K562 treated with DMSO at 1 percent for 12 hours (cell line): ENCODE data around the gene LTA. TPM values are rescaled to one million over a fixed set of nuclear protein-coding genes. Genes with fewer than 3 reads are reported as not detected.

Experiments used
- total RNA-seq: library from RNA; unstranded; fragments of 300-600 nt; gene quantifications from 2 replicates; pipeline ENCODE4 v1.2.3, GENCODE V29; 2022; ENCODE audit not compliant: insufficient read depth

The LTA gene, protein sequence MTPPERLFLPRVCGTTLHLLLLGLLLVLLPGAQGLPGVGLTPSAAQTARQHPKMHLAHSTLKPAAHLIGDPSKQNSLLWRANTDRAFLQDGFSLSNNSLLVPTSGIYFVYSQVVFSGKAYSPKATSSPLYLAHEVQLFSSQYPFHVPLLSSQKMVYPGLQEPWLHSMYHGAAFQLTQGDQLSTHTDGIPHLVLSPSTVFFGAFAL
- total RNA-seq = 1.2 TPM in 1 of 2 replicates, not detected in the other

DNA sequence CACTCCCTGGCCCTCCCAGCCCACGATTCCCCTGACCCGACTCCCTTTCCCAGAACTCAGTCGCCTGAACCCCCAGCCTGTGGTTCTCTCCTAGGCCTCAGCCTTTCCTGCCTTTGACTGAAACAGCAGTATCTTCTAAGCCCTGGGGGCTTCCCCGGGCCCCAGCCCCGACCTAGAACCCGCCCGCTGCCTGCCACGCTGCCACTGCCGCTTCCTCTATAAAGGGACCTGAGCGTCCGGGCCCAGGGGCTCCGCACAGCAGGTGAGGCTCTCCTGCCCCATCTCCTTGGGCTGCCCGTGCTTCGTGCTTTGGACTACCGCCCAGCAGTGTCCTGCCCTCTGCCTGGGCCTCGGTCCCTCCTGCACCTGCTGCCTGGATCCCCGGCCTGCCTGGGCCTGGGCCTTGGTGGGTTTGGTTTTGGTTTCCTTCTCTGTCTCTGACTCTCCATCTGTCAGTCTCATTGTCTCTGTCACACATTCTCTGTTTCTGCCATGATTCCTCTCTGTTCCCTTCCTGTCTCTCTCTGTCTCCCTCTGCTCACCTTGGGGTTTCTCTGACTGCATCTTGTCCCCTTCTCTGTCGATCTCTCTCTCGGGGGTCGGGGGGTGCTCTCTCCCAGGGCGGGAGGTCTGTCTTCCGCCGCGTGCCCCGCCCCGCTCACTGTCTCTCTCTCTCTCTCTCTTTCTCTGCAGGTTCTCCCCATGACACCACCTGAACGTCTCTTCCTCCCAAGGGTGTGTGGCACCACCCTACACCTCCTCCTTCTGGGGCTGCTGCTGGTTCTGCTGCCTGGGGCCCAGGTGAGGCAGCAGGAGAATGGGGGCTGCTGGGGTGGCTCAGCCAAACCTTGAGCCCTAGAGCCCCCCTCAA, at the start of gene LTA:
LTA (plus strand) TSS at position 249 of the 871 bp plus-strand sequence; CDS start at position 703, 454 bp downstream.

DNA sequence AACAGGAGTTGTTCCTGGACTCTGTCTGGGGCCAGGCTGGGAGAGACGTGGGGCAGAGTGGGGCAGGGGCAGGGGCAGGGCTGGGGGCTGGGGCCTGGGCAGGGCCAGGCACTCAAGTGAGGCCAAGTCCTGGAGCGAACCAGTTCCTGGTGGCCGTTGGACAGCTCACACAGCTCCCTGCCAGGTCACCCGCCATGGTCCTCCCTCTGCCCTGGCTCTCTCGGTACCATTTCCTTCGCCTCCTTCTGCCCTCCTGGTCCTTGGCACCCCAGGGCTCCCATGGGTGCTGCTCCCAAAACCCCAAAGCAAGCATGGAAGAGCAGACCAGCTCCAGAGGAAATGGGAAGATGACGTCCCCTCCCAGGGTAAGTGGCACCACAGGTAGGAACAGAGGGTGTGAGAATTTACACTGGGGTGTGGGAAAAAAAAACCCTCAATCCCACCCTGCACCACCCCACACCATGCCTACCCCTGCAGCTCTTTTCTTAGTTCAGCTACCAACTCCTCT, 43.2 kb upstream of the LTA start, which contains the start of gene MCCD1:
MCCD1 (plus strand) TSS at position 142 of the 508 bp plus-strand sequence; CDS start at position 195, 53 bp downstream.

DNA sequence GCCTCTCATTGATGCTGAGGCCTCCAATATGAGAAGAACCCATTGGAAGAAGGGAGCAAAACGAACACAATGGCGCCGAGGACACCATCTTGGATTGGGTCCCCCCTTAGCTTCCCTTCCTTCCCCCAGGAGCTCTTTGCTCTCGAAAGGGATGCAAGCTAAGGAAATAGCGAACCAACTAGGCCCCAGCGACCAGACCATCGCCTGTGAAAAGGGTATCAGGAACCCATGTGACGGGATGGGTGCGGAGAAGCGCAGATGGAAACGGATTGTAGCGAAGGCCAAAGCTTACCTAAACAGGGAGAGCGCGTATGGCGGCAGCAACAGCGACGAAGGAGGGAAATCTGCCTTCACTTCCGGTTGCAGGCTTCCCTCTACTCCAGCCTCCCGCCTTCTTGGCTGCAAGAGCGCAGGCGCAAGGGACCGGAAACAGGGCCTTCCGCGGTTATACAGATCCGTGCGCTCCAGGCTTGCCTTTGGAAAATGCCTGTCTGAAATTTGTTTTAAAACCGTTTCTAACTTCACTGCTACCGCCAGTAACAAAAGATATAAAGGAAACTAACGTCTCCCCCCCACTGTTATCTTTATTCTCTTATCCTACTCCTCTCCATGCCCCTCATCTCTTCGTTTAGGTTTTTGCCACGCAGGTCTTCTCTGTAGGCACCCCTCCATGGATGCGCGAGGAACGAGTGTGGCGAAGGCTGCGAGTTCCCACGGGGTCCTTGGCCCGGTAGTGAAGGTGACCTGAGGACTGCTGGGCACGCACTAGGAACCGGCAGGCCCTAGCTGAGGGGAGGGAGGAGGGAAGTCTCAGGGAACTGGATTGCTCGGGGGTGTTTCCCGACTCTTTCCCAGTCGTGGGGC, 30.2 kb upstream of the LTA start, which contains the start of gene DDX39B:
DDX39B (minus strand) TSS at position 346 of the 864 bp plus-strand sequence. CDS start 1,471 bp downstream, outside the sequence.

DNA sequence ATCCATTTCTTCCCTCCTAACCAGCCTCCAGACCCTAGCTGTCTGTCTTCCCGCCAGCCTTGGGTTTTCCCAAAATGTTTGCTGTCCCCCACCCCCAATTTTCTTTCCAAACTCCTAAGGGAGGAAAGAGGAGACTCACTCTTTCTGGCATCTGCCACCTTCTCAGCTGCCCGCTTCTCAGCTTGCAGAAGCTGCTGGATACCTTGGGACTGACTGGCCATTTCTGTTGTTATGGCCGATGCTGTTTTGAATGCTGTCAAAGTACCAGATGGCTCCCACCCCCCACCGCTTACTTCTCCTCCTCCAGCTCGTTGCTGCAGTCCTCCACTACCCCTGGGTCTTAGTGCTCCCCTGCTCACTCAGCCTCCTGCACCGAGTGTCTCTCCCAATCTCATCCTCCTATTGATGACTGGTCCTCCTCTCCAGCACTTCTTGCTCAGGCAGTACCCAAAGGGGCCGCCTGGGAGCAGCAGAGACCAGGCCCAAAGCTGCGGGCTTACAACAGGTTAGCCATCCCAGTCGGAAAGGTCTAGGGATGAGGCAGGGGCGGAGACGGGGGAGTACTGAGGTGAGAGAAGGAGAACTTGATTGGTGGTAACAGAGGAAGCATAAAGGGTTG, 25.6 kb upstream of the LTA start, which contains the start of gene ATP6V1G2:
ATP6V1G2 (minus strand) TSS at position 270 of the 619 bp plus-strand sequence; CDS start at position 221, 49 bp downstream.

DNA sequence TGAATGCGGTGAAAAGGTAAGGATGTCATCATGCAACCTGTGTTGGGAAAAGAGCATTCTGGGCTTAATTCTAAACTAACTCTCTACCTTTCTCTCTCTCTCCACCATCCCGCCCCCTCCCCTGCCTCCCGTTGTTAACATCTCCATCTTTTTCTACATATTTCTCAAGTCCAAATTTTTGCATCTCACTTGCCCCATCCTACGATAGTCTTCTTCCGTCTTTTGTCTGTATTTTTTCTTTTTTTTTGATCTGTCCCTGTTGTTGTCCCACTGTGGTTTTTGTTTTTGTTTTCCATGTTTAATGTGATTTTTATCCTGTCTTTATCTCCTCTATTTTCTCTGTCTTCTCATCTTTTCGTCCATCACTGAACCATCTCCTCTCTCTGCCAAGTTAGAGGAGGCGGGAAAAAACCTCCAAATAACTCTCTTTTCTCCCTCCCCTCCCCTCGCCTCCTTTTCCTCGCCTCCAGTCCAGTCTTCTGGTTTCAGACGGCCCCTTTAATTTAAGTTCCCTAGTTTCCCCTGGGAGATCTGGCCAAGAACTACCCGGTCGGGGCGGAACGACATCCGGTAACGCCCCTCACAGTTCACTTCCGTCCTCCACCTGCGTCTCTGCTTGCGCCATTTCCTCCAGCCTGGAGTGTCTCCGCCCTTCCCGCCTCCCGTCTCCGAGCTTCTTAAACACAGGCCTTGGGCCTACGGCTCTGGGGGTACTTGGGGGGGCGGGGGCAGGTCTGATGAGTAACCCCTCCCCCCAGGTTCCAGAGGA, 24.9 kb upstream of the LTA start, which contains the start of gene NFKBIL1:
NFKBIL1 (plus strand) TSS at position 651 of the 769 bp plus-strand sequence; CDS start at position 738, 87 bp downstream.

DNA sequence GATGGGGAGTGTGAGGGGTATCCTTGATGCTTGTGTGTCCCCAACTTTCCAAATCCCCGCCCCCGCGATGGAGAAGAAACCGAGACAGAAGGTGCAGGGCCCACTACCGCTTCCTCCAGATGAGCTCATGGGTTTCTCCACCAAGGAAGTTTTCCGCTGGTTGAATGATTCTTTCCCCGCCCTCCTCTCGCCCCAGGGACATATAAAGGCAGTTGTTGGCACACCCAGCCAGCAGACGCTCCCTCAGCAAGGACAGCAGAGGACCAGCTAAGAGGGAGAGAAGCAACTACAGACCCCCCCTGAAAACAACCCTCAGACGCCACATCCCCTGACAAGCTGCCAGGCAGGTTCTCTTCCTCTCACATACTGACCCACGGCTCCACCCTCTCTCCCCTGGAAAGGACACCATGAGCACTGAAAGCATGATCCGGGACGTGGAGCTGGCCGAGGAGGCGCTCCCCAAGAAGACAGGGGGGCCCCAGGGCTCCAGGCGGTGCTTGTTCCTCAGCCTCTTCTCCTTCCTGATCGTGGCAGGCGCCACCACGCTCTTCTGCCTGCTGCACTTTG, 3.3 kb downstream of the LTA start, which contains the start of gene TNF:
TNF (plus strand) TSS at position 231 of the 567 bp plus-strand sequence; CDS start at position 408, 177 bp downstream.

DNA sequence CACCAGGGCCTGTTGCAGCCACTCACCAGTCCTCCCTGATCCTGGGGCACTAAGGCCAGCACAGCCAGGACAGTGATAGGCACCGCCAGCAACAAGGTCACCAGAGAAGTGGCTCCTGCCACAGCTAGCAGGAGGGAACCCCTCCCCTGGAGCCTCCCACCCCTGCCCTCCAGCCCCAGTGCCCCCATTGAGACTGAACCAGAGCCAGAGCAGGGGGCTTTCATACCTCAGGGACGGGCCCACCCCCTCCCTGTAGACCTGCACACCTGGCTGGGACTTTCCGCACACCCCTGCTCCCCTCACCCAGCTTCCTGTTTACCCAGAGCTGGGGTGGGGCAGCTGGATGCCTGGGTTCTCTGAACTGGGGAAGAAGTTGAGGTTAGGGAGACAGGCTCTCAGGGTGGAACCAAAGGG, 10.1 kb downstream of the LTA start, which contains the start of gene LTB:
LTB (minus strand) TSS at position 195 of the 414 bp plus-strand sequence; CDS start at position 188, 7 bp downstream.

DNA sequence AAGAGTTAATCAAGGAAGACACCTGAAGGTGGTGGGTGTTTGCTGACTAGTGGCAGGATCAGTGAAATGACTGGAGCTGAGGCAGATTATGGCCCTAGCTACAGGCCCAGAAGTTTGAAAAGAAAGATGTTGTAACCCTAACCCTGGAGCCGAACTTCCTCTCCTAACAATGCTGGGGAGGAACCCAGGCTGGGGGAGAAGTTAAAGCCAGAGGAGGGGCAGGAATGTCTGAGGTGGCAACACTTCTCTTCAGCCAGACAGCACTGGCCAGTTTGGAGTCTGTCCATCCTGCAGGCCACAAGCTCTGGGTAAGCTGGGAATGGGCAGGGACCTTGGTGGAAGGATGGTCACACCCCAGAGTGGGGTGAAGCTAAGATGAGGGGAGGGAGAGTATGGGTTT, 13.9 kb downstream of the LTA start, which contains the start of gene LST1:
LST1 (plus strand) TSS at position 270 of the 400 bp plus-strand sequence. CDS start 1,023 bp downstream, outside the sequence.

DNA sequence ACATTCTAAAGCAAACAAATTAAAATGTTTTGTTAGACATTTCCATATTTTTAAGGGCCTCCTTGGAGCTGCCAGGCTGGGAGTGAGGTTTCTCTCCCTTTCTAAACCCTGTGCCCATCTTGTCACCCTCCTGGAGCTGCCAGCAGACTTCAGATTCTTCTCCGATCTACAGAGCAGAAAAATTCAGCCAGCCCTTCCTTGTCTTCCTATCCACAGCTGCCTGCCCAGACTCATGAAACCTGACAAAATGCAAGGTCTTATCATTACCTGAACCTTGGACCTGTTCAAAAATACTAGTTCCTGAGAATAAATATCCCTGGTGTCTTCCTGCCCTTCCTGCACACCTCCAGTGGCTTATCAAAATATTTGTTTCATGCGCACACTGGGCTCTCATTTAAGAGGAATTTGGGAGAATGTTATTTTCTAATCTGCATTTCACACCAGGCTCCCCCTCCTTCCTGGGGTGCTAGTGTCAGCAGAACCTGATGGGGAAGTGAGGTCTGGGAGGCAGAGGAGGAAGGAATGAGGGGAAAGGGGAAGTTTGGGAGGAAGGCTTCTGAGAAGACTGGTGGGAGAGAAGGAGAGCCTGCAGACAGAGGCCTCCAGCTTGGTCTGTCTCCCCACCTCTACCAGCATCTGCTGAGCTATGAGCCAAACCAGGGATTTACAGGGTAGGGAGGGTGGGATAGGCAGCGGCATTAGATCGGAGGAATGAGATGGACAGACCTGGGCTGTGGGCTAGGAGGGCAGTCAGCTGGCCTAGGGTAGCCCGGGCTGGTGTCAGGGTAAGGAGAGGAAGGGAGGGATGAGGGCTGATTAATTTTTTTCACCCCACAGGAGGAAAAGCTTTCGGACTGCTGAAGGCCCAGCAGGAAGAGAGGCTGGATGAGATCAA, 42.8 kb downstream of the LTA start, which contains the start of gene AIF1:
AIF1 (plus strand) TSS at position 551 of the 895 bp plus-strand sequence; CDS start at position 647, 96 bp downstream.

DNA sequence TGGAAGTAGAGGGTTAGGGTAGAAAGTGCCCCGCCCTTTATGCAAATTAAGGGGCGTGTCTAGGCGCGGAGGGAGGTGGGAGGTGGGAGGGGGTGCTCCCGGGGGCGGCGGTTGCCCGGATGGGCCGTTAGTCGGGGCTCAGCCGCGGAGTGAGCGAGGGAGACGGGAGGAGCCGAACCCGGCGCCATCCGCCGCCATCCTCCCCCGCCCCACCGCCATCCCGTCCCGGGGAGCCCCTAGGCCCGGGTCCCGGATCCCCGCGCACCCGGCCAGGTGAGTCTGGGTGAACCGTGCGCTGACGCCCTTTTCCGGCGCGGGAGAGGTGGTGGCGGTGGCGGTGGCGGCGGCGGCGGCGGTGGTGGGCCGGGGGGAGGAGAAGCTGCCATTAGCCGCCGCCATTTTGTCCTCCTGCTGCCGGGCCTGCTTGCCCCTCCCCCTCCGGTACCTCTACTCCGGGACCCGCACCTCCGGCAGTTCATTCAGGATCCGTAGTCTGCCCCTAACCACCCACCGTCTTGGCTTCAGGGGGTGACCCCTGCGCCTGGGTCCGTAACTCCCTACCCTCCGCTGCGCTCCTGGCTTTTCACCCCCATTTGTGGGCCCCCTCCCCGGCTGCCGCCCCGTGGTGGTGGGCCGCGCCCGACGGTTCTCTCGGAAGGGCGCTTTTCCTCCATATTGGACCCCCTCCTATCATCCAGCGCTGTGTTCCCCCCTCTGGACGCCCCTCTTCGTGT, 48.7 kb downstream of the LTA start, which contains the start of gene PRRC2A:
PRRC2A (plus strand) TSS at position 130 of the 734 bp plus-strand sequence. CDS start 2,075 bp downstream, outside the sequence.

Other genes with a start within 250 kb of the LTA start
- gene HLA-B, start 215.1 kb upstream of the LTA start, total RNA-seq = 6.5 and 7.7 TPM in 2 replicates
- 19.1 and 31.6 TPM in 2 replicates for gene MICA, start 168.7 kb upstream of the LTA start, total RNA-seq
- gene MICB, start 74.1 kb upstream of the LTA start, total RNA-seq = 19.2 and 35.6 TPM in 2 replicates
- gene MCCD1, start 43.3 kb upstream of the LTA start, total RNA-seq = not detected in 2 replicates
- gene DDX39B, start 30.3 kb upstream of the LTA start, total RNA-seq = 110 and 208 TPM in 2 replicates
- gene ATP6V1G2, start 25.7 kb upstream of the LTA start, total RNA-seq = not detected in 2 replicates
- 65.2 and 74.9 TPM in 2 replicates for gene NFKBIL1, start 24.7 kb upstream of the LTA start, total RNA-seq
- not detected in 2 replicates for gene TNF, start 3.3 kb downstream of the LTA start, total RNA-seq
- gene LTB, start 10.1 kb downstream of the LTA start, total RNA-seq = 1.1 TPM in 1 of 2 replicates, not detected in the other
- 3.7 and 5.1 TPM in 2 replicates for gene LST1, start 14.0 kb downstream of the LTA start, total RNA-seq
- 2.2 TPM in 1 of 2 replicates, not detected in the other for gene NCR3, start 20.7 kb downstream of the LTA start, total RNA-seq
- 8.8 and 20.6 TPM in 2 replicates for gene AIF1, start 42.9 kb downstream of the LTA start, total RNA-seq
- 149 and 261 TPM in 2 replicates for gene PRRC2A, start 48.4 kb downstream of the LTA start, total RNA-seq
- 285 and 425 TPM in 2 replicates for gene BAG6, start 80.4 kb downstream of the LTA start, total RNA-seq
- 3.6 and 14.1 TPM in 2 replicates for gene APOM, start 83.6 kb downstream of the LTA start, total RNA-seq
- gene C6orf47, start 88.5 kb downstream of the LTA start, total RNA-seq = 22.4 and 35.6 TPM in 2 replicates
- 48.9 and 50.1 TPM in 2 replicates for gene GPANK1, start 92.7 kb downstream of the LTA start, total RNA-seq
- 524 and 598 TPM in 2 replicates for gene CSNK2B, start 93.8 kb downstream of the LTA start, total RNA-seq
- gene LY6G5B, start 97.7 kb downstream of the LTA start, total RNA-seq = 2.1 and 12.9 TPM in 2 replicates
- gene LY6G5C, start 108.8 kb downstream of the LTA start, total RNA-seq = not detected in 2 replicates
- 80.3 and 103 TPM in 2 replicates for gene ABHD16A, start 131.0 kb downstream of the LTA start, total RNA-seq
- gene LY6G6F, start 134.6 kb downstream of the LTA start, total RNA-seq = not detected in 2 replicates
- gene LY6G6D, start 143.1 kb downstream of the LTA start, total RNA-seq = not detected in 2 replicates
- not detected in 2 replicates for gene LY6G6C, start 149.5 kb downstream of the LTA start, total RNA-seq
- not detected in 2 replicates for gene MPIG6B, start 151.1 kb downstream of the LTA start, total RNA-seq
- 45.6 and 57.2 TPM in 2 replicates for gene DDAH2, start 157.0 kb downstream of the LTA start, total RNA-seq
- 1,195 and 1,297 TPM in 2 replicates for gene CLIC1, start 164.2 kb downstream of the LTA start, total RNA-seq
- 14.8 and 39.6 TPM in 2 replicates for gene MSH5, start 167.7 kb downstream of the LTA start, total RNA-seq
- 6.8 and 8.2 TPM in 2 replicates for gene SAPCD1, start 190.4 kb downstream of the LTA start, total RNA-seq
- 1.5 and 6.2 TPM in 2 replicates for gene VWA7, start 205.0 kb downstream of the LTA start, total RNA-seq
- 86.3 and 98.8 TPM in 2 replicates for gene VARS1, start 223.5 kb downstream of the LTA start, total RNA-seq
- gene LSM2, start 234.7 kb downstream of the LTA start, total RNA-seq = 150 and 173 TPM in 2 replicates
- gene HSPA1L, start 243.0 kb downstream of the LTA start, total RNA-seq = 3.4 and 6.2 TPM in 2 replicates
- 632 and 775 TPM in 2 replicates for gene HSPA1A, start 243.3 kb downstream of the LTA start, total RNA-seq